Activated B cell treated with CpG ODN at 0.5 μM for 24 hours (primary cell): ENCODE results near the gene SUPT3H. TPM values are rescaled to one million over a fixed set of nuclear protein-coding genes. Genes with fewer than 3 reads are reported as not detected.

ENCODE experiments used
- ATAC-seq: fragments of 200-7000 bp; cut with Tn5 transposase; one replicate; pipeline ENCODE4 v1.10.0; 2021; ENCODE audit warnings: low read depth, mild to moderate bottlenecking, moderate library complexity
- CTCF ChIA-PET: fragments of 350-600 bp; sonication (Branson Sonifier 250); formaldehyde crosslinking; loops from one replicate; lab custom pipeline; 2021; ENCODE audit warnings: antibody characterized with exemption; lab: Charles Lee
- POLR2A ChIA-PET: fragments of 350-600 bp; sonication (Branson Sonifier 250); formaldehyde crosslinking; loops from one replicate; lab custom pipeline; 2021; ENCODE audit warnings: antibody characterized with exemption; lab: Charles Lee
- DNase-seq: peaks from one replicate; pipeline ENCODE4 v3.0.0; 2022
- H3K27ac Mint-ChIP-seq: one replicate; pipeline ENCODE4 v1.8.0; 2020; ENCODE audit warnings: mixed read lengths
- H3K27me3 Mint-ChIP-seq: one replicate; pipeline ENCODE4 v1.8.0; 2021; ENCODE audit warnings: mixed read lengths
- H3K36me3 Mint-ChIP-seq: one replicate; pipeline ENCODE4 v1.8.0; 2021; ENCODE audit warnings: low read depth, mixed read lengths
- H3K4me1 Mint-ChIP-seq: one replicate; pipeline ENCODE4 v1.8.0; 2021; ENCODE audit warnings: mixed read lengths
- H3K4me3 Mint-ChIP-seq: one replicate; pipeline ENCODE4 v1.8.0; 2020; ENCODE audit warnings: mild to moderate bottlenecking, mixed read lengths
- H3K9me3 Mint-ChIP-seq: one replicate; pipeline ENCODE4 v1.8.0; 2020; ENCODE audit warnings: mixed read lengths
- CTCF ChIP-seq: fragments of 200-600 bp; IDR thresholded peaks from one replicate; pipeline ENCODE4 v1.8.0; 2022; ENCODE audit warnings: antibody characterized with exemption, mild to moderate bottlenecking
- intact Hi-C: fragments of 100-400 bp; cut with micrococcal nuclease; formaldehyde crosslinking; loops from one replicate; pipeline ENCODE4 v1.15.1; 2024
- total RNA-seq: library from RNA; stranded (reverse); gene quantifications from 2 replicates; pipeline ENCODE4 v1.2.3, GENCODE V29; 2022

Gene SUPT3H
- total RNA-seq, 1 donor from 2014 or later = 9.9 TPM

GRCh38 chr6:44804546-44805159, 573.1 kb downstream of the SUPT3H start:
- no peak for TF ChIP-seq CTCF
- no peak for DNase-seq
- Mint-ChIP-seq H3K27me3 (peaks cover 2% of the 10 kb centered on the region), H3K27ac (no peak overlapping the region), H3K36me3 (no peaks in the 10 kb centered on the region), H3K4me1 (no peaks in the 10 kb centered on the region), H3K4me3 (no peak overlapping the region), H3K9me3 (no peaks in the 10 kb centered on the region)
- POLR2A ChIA-PET = no interaction called here
- intact Hi-C loops = no loop called here
- CTCF ChIA-PET = no interaction called here
- no peak for ATAC-seq

DNA sequence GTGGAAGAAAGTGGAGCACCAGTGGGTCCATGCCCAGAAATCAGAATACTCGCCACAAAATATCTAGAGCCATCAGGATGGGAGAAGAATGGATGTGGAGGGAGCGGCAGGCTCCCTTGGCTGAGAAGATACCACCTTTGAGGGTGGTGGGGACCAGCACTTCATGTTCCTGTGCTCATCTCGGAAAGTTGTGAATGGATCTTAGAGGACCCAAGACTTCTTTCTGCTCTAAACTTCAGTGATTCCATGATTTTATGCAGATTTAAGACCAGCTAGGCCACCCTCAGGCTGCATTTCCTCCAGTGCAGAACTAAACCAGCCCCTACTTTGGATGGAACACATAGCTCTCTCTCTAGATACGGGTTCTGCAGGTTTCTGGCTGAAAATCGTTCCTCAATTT, 573.7 kb downstream of the SUPT3H start:
- Mint-ChIP-seq H3K4me3 (no peak overlapping the region), H3K27ac (no peak overlapping the region), H3K36me3 (no peaks in the 10 kb centered on the region), H3K4me1 (no peaks in the 10 kb centered on the region), H3K27me3 (peaks cover 2% of the 10 kb centered on the region), H3K9me3 (no peaks in the 10 kb centered on the region)
- DNase-seq (no peak), ATAC-seq (no peak)
- intact Hi-C loops = no loop called here
- POLR2A ChIA-PET = no interaction called here
- no peak for TF ChIP-seq CTCF
- CTCF ChIA-PET = no interaction called here

- H3K27me3 Mint-ChIP-seq = peaks cover 6% of the 10 kb centered on the region
- intact Hi-C loops = no loop called here
- no peak overlapping the region for H3K27ac Mint-ChIP-seq
- ChIA-PET CTCF (no interaction called here), POLR2A (no interaction called here)
- no peak overlapping the region for H3K4me3 Mint-ChIP-seq
- H3K36me3 Mint-ChIP-seq = no peaks in the 10 kb centered on the region
- ATAC-seq (no peak), DNase-seq (no peak)
- TF ChIP-seq CTCF = no peak
- H3K4me1 Mint-ChIP-seq = no peaks in the 10 kb centered on the region
- H3K9me3 Mint-ChIP-seq = peaks cover under 1% of the 10 kb centered on the region
These were observed 576.7 kb downstream of the SUPT3H start for GRCh38 chr6:44800784-44801592.

DNA sequence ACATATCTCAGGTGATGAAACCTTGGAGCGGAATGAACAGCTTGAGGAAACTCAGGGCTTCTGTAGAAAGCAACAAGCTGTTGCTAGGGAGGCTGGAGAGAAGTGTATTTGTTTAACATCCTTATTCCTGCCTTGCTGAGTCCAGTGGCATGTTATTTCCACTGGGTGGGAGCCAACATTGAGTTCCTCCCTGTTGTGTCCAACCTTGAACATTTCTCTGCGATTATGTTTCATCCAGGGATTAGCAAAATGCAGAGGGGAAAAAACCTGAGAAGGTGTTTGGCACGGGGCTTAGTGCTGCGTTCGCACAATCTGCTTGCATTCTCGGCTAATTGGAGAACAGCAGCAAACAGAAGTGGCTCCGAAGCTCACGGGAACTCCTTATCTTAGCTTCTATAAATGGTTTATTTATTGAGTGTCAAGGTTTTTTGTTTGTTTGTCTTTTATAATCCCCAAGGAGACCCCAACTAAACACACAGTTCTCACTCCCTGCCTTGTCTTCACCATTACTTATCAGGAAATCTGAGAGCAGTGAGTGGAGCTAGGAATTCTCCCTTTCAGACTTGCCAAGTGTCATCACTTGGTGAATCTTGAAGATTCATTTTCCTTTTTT, 577.5 kb downstream of the SUPT3H start:
- ChIA-PET POLR2A (no interaction called here), CTCF (no interaction called here)
- no peaks in the 10 kb centered on the region for H3K36me3 Mint-ChIP-seq
- intact Hi-C loops = no loop called here
- DNase-seq (no peak), ATAC-seq (no peak)
- no peaks in the 10 kb centered on the region for H3K4me1 Mint-ChIP-seq
- peaks cover 3% of the 10 kb centered on the region for H3K9me3 Mint-ChIP-seq
- H3K4me3 Mint-ChIP-seq = no peak overlapping the region
- peaks cover 6% of the 10 kb centered on the region for H3K27me3 Mint-ChIP-seq
- no peak overlapping the region for H3K27ac Mint-ChIP-seq
- no peak for TF ChIP-seq CTCF

GRCh38 chr6:44797746-44798145, 580.0 kb downstream of the SUPT3H start:
- Mint-ChIP-seq H3K27ac (no peak overlapping the region), H3K36me3 (no peaks in the 10 kb centered on the region), H3K4me1 (no peaks in the 10 kb centered on the region), H3K9me3 (peaks cover 3% of the 10 kb centered on the region), H3K4me3 (no peak overlapping the region), H3K27me3 (peaks cover 6% of the 10 kb centered on the region)
- ChIA-PET CTCF (no interaction called here), POLR2A (no interaction called here)
- intact Hi-C loops = no loop called here
- no peak for TF ChIP-seq CTCF
- ATAC-seq (no peak), DNase-seq (no peak)
